CD4-positive, alpha-beta T cell treated with Interleukin-4 for 1 hour (primary cell): ENCODE data around the gene CDH7.

Experiments
- DNase-seq, 2 donors: peaks; one replicate each; pipeline ENCODE4 v3.0.0-alpha.2; 2020 to 2022

The CDH7 gene, protein sequence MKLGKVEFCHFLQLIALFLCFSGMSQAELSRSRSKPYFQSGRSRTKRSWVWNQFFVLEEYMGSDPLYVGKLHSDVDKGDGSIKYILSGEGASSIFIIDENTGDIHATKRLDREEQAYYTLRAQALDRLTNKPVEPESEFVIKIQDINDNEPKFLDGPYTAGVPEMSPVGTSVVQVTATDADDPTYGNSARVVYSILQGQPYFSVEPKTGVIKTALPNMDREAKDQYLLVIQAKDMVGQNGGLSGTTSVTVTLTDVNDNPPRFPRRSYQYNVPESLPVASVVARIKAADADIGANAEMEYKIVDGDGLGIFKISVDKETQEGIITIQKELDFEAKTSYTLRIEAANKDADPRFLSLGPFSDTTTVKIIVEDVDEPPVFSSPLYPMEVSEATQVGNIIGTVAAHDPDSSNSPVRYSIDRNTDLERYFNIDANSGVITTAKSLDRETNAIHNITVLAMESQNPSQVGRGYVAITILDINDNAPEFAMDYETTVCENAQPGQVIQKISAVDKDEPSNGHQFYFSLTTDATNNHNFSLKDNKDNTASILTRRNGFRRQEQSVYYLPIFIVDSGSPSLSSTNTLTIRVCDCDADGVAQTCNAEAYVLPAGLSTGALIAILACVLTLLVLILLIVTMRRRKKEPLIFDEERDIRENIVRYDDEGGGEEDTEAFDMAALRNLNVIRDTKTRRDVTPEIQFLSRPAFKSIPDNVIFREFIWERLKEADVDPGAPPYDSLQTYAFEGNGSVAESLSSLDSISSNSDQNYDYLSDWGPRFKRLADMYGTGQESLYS

DNA sequence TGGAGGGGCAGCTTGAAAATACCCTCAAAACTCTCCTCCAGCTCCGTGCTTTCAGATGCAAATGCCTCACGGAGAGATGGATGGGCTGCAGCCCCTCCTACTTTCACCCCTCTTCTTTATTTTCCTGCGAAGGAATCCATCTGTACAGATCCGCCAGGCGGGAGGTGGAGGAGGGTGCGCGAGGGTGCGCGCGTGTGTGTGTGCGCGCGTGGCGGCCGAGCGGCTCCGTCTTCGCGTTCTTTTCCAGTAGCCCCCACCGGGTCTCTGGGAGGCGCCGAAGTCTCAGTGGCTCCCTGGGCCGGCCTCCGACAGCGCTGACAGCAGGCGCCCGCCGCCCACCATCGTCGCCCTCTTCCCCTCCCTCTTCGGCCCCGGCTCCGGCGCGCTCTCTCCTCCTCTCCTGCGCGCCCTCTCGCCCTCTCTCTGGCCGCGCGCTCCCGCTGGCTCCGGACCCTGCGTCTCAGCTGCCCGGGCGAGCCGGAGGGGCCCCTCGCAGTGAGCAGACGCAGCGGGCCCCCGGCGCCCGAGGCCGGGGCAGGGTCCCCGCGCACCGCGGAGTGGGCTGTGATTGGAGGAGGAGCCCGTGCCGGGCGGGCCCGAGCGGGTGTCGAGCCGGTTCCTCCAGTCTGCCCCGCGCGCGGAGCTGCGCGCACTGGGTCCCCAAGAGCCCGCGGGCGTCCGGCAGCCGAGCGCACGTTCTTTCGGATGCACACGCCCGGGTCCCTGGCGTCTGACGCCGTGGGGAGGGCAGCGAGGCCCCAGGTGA is at the start of gene CDH7:
Gene CDH7, plus strand, starts transcription at position 624 of the 766 bp plus-strand sequence. CDS start 11,831 bp downstream, outside the sequence.
- no peak for DNase-seq

DNA sequence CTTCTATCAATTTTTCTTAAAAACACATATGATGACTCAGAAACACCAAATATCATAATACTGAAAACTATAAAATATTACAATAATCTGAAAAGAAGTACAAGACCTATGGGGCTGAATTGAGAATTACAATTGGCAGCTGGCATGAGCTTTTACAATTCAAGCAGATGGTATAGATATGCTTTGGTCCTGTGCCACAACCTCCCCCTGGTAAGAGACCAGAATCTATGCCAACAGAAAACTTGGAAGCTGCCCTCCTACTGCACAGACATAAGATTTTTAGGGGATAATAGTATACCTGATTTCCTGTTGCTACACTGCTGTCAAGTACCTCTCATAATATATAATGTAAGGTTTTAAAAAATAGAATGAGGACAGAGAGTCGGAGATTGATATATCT is 46.8 kb upstream of the CDH7 start:
- DNase-seq: no peak

DNA sequence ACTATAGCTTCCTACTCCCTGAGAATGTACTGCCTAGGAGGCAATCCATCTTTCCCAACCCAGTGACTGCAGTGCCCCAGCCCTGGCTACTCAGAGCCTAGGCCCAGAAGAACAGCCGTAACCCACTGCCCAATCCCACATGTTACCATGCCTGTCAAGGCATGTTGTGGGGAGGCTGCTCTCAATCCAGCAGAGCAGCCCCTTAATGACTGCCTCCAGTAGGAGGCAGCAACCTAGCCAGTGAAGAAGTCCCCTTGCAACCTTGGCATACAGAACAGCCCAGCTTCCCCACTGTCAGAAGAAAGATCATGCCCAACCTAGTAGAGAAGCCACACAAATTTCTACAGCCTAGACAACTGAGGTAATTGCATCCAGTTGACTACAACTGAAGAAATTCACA is 44.2 kb upstream of the CDH7 start:
- DNase-seq: no peak

DNA sequence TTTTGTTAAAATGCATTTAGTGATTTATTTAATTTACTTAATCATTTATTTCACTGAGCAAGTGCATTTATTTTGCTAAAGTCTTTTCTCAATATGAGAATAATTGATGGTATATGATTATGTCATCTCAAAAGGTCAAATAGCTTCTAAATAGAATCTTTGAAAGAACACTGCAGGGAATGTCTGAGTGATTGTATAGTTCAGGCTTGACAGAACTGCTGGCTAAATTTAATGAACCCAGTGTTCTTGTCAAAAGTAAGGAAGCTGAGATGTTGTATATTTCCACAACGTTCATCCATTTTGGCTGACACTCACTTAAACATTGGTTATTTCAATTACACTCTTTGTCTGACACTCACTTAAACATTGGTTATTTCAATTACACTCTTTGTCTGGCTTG is 39.3 kb upstream of the CDH7 start:
- DNase-seq: no peak

DNA sequence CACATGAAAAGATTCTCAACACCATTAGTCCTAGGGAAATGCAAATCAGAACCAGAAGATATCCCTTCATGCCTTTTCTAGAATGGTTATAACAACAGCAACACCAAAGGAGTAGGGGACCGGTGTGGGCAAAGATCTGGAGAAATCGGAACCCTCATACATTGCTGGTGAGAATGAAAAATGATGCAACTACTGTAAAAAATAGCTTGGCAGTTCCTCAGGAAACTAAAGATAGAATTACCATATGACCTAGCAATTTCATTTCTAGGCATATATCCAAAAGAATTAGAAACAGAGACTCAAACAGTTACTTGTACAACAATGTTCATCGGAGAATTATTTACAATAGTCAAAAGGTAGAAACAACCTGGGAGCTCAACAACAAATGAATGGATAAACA is 29.2 kb upstream of the CDH7 start:
- no peak for DNase-seq

DNA sequence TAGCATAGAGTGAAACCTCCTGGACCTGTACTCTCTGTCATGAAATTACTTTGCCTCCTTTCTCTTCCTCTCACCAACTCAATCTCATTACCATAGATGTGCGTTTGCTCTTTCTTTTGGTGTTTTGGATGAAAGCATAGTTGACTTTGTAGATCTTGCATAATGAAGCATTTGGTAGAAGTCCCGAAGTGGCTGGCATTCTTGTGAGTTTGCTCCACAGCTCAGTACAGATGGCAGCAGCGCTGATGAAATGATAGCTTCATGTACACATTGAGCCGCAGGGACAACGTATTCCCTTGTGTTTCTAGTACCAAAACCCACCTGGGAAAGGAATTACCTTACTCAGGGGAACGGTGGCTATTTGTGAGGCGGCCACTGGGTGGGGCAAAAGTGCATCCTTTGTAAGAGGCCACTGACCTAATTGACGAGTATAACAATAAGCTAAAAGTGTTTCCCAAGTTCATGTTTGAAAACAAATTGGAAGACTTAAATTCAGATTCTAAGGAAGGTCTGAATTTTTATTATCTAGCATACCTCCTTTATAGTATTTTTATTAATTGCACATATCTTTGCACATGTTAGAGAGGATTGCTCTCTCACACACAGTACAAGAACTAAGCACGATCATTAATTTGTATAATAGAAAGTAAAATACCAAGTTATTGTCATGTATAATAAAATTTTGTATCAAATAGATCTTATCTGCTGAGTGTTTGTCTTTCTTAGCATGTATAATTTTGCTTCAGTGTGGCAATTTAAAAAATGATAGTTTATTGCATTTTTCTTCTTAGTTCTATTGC is 25.4 kb upstream of the CDH7 start:
- DNase-seq: no peak

DNA sequence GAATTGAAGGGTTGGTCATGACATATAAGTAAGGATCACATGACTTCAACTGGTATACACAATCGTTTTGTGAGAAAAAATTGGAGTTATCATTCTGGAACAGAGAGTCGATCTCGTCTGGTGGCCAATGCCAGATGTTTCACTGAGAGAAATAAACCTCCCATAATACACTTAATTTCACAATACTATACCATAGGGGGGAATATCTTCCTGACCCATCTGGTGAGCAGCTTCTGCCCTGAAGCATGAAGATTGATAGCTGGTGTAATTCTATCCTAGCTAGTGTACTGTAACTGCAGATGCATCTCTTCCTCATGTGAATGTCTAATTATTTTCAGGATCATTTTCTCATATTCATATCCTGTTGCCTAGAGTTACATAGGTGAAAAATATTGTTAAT is 15.7 kb upstream of the CDH7 start:
- no peak for DNase-seq

DNA sequence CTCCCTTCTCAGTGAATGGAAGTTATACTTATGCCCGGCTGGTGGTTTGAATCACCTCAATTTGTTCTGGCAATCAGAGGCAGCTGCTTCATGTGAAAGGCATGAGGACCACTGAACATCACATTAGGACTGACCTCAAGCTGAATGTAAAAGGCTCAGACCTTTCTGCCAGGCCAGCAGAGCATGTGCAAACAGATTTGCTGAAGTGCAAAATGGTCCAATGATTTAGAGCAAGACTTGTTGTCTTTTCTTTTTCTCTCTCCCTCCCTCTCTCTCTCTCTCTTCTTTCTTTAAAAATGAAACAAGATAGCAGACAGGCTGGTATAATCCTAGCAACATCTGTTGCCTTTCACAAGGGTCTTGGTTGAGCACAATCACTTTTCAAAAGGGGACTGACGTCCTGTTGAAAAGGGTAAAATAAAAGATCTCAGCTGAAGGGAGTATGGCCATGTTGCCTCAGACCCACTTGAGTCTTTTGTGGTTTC is 13.3 kb upstream of the CDH7 start:
- DNase-seq: no peak

DNA sequence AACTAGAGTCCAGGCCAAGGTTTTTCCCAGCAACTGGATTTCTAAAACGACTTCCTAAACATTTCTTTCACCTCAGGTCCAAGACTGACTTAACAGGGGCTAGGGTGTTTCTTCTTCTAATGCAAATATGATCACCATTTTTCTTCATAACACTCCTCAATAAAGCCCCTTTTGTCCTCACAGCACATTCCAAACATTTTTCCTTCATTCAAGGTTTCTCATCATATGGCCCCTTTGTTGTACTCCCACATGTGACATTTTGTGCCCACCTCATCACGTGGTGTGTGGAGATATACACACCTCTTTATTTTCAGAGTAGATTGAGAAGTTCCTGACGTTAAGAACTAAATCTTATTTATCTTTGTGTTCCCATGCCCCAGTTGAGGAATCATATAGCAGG is 3.9 kb upstream of the CDH7 start:
- DNase-seq: no peak

DNA sequence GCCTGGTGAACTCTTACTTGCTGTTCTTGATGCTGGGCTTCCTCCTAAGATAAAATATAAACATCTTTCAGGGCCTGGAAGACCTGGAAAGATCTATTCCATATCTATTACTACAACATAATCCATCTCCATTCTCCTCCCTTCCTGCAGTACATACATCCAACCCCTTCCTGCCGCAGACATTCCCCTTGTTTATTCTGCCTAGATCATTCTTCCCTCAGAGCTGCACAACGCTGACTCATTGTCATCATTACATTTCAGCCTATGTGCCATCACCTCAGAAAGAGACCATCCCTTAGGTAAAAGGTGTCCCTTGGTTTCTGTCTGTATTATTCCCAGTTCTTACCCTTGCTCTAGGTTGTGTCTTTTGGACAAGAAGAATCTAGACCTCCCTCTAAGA is 2.5 kb upstream of the CDH7 start:
- DNase-seq: no peak

DNA sequence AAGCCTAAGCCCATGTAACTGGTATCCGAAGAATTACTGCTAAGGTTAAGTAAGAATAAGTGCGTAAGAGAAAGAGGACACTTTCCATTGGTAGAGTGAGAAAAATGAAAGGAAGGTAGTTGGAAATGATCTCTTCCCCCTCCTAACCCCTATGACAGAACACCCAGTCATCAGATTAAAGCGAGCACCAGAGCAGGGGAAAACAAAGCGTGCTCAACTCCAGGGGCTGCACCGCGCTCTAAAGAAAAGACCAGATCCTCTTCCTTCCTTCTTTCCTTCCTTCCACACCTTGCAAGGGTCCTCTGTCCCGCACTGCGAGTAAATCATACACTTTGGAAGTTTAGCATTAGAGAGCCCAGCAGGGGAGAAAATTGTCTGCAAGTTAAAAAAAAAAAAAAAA is 971 bp upstream of the CDH7 start:
- DNase-seq: no peak

DNA sequence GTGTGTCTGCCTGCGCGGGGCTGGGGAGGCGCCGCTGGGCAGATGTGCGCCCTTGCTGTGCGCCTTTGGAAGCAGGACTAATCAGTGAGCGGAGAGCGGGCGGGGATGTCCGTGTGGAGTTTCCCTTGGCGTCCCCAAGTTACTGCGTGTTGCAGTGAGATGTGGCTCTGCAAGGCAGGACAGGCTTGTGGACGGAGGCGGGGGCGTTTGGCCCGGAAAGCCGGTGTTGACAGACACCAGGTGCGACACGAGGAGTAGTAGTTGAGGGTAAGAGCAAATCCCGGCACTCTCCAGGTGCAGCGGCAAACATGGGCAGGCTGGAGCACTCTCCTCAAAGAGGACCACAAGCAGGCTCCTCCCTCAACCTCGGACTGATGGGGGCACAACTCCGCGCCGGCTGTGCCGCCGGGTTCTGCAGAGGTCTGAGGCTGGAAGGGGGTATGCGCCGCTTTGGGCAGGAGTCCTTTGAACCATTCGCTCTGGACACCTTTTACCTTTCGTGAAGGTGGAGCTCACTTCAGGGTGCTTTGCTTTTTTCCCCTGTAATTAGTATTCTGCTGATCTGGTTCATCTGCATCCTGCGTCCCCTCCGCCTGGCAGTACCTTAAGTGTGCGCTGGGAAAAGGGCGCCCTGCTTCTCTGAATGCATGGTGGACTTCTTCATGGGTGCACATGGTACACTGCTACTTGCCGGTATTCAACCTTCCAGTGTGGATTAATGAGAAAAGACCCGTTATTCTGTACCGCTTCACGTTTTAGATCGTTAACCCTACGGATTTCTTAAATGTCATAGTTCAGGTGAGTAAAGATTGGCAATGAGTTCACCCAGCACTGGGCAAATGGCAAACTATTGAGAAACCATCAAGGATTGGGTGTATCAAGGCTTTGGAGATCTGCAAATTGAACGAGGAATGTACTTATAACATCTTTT is 608 bp downstream of the CDH7 start:
- no peak for DNase-seq

DNA sequence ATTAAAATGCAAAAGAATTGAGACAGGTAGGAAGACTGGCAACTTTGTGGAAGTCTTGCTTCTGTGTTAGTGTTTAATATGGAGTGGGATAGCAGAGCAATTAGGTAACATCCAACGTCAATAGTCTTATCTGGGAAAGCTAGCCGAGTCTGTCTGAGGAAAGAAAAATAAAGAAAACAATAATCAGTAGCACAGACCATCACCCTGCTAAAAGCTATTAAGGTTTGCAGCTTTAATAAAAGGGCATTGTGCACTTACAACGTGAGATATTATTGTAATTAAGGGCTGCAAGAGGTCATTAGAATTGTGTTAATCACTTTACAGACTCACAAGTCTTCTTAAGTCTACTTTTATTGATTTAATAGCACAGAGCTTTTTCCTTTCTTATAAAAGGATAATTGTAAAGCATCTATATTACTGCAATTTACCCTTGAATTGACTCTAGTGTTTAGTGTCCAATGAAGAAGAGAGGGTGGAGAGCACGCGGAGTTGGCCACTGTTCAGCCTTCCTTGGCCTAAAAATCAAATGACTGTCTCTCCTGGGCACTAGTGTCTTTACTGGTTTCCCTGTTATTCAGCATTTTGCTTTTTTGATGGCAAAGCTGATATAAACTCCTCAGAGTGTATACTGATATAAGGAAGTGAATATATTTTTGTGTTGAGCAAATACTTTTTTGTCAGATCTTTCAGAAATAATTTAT is 2.0 kb downstream of the CDH7 start:
- DNase-seq: no peak

DNA sequence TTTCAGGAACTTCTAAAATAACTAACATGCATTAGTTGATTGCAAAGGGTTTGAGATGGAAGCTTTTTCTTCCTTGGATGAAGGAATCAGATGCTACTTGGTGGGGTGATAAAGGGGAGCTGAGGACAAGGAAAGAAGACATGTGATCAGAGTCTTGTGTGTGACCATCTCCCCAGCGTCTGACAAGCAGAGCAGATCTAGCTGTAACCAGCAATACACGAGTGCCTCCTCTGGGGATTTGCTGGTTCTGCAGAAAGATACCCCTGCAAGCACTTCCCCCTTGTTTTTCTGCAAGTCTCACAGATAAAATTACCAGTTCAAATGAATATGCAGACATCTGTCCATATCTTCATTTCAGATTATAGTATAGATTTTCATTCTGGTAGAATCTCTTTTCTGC is 2.7 kb downstream of the CDH7 start:
- DNase-seq: no peak

DNA sequence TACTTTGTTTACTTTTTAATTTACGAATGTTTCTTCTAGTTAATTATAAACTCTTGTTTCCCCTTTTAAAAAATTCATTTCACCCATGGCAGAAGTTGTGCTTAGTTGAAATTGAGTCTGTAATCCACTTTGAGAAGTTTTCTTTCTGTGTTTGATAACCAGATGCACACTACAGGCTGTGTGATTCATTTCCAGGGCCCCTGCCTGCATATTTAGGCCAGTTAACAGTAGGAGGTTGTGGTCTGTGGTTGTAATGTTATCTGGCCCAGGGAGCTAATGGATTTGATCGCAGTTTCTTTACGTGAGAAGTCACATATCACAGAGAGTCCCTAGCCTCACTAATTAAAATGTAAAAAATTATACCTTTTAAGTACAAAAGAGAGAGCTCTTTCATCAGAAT is 3.3 kb downstream of the CDH7 start:
- no peak for DNase-seq

DNA sequence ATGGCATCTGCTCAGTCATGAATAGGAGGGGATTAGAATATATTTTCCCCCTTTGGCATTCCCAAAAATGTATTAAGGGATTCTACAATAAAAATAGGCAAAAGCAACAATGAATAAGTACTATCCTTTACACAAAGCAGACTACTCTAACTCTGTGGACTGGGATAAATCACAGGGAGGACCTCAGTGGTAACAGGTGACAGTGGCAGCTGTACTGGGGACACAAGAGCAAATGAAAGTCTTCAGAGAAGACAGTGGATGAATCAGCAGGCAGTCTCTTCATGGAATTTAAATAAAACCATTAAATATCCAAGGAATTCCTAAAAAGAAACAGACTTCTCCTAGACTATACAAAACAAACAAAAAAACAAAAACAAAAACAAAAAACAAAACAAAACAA is 4.8 kb downstream of the CDH7 start:
- DNase-seq: no peak

DNA sequence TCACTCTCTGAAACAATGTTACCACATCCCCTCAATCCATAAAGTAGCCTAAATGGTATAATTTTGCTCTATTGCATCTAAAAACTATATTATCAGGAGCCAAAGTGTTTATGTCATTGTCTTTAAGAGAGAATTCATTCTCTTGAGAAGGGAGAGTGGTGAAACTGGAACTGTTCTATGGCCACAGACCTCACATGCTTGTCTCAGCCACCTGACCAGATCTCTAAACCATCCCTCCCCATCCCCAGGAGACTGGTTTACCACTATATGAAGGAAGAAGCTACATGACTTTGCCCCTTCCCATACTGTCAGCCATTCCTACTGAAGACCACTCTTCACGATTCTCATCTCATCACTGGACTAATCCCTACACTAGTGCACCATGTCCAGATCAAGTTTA is 9.6 kb downstream of the CDH7 start:
- DNase-seq: no peak

DNA sequence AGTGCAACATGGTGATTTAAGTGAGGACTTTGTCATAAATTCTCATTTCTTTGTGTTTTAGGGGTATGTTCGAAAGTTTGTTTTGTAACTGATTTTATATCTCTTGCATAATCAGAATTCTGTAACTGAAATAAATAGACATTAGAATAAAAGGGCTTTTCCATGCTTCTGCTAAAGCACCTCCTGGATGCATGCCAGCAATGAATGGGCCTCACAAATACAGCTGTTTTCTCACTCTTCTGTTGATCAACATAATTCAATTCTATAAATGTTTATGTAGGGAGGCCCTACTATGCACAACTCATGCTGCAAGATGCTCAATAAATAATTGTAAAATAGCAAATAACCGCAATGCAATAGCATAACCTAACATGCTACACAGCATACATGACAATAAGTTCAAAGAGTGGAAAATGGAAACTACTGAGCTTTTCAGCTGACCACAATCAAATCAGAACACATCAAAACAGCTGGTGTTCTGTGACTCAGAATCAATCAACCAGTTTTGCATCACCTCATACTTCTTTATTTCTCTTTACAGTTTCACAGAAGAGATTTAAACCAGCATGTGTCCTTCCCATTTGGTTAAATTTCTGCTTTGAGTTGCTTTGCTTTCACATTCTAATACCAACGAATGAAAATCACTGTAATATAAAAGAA is 11.0 kb downstream of the CDH7 start:
- DNase-seq: no peak

DNA sequence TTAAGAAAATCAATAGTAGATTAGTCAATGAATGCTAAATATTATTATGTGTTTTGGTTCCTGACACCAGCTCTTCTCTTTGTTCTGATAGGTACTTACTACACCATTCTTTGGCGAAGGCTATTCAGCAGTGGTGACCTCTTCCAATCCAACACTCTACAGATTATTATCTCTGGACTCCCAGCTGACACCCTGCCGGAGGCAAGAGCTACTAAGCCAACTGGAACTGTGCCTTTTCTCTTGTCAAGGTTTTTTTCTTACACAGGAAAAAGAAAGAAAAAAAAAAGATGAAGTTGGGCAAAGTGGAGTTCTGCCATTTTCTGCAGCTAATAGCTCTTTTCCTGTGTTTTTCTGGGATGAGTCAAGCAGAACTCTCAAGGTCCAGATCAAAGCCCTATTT is 11.7 kb downstream of the CDH7 start:
- DNase-seq: no peak

DNA sequence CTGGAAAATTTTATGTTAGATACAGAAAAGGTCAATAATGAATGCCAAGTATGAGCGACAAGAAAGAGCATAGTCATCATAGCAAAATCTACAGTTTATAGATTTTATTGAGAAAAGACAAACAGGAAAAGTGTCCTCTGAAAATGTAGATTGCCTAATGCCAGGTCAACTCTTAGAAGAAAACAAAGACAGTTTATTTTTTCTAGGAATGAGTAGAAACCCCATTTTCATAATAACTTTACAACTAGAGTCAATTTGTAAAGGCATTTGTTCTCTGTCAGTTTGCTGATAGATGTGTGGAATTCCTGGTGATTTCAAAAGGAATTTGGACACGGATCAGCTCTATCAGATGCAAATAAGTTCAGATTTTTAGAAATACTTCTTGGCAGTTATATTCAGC is 16.6 kb downstream of the CDH7 start:
- DNase-seq: no peak
